Stimulated activated naive B cell treated with anti-CD40 and anti-IgM and Interleukin-4, amounts not matched to agents 10 μg/mL and 1 μg/mL and 100 μg/mL, for 72 hours (primary cell): Measurements from ENCODE around the gene PLA2G2A.

Experiments
- ATAC-seq, 2 donors: fragments of 150-1000 bp; cut with Tn5 transposase; replicated peaks; 2 replicates each; pipeline ENCODE4 v1.10.0; 2021; ENCODE audit warnings: moderate library complexity in 1 of 2
- DNase-seq: peaks from one replicate; pipeline ENCODE4 v3.0.0; 2021
- H3K27ac Mint-ChIP-seq: one replicate; pipeline ENCODE4 v1.8.0; 2022; ENCODE audit warnings: mild to moderate bottlenecking, mixed read lengths
- H3K27me3 Mint-ChIP-seq, 2 donors: one replicate each; pipeline ENCODE4 v1.8.0; 2022; ENCODE audit warnings: mixed read lengths in 2 of 2
- H3K36me3 Mint-ChIP-seq, 2 donors: one replicate each; pipeline ENCODE4 v1.8.0; 2022; ENCODE audit warnings: mixed read lengths in 2 of 2, mild to moderate bottlenecking in 1 of 2
- H3K4me1 Mint-ChIP-seq, 2 donors: one replicate each; pipeline ENCODE4 v1.8.0; 2022; ENCODE audit warnings: mixed read lengths in 2 of 2, mild to moderate bottlenecking in 1 of 2
- H3K4me3 Mint-ChIP-seq, 2 donors: one replicate each; pipeline ENCODE4 v1.8.0; 2022; ENCODE audit warnings: mild to moderate bottlenecking in 2 of 2, mixed read lengths in 2 of 2, moderate library complexity in 1 of 2
- H3K9me3 Mint-ChIP-seq, 2 donors: one replicate each; pipeline ENCODE4 v1.8.0; 2022; ENCODE audit warnings: mixed read lengths in 2 of 2, mild to moderate bottlenecking in 1 of 2

PLA2G2A gene

DNA sequence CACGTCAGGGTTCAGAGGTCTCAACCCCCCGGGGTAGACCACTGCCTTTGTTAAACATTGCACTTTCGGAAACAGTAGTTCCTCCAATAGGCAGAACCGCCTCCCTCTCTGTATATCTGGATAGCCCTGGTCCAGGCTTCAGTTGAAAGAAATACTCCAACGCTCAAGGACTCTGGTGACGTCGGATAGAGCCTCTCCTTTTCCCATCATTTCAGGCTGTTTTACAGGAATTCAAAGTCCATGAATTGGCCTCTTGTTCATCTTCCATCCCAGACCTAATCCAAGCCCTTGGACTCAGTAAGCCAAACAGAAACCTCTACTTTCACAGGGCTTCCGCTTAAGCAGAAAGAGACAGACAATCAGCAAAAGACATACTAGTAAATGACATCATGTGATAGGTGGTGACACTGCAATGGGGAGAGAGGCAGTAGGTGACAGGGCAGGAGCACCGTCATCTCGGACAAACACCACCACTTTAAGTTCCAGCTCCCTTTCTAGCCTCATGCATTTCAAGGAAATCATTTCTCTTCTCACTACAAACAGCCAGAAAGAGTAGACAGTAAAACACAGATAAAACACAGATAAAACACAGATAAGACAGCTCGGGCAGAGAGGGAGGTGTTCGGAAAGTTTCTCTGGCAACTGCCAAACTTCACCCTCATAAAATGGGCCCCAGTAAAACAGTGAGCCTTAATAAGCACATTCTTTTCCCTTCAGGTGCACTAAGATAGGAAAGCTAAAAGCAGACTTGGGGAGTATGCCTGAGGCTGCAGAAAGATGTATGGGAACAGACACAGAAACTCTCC lies 2.3 kb upstream of the PLA2G2A start:
- no peaks in the 10 kb centered on the region for H3K9me3 Mint-ChIP-seq
- peaks cover 26 to 29% of the 10 kb centered on the region in 2 donors for H3K27me3 Mint-ChIP-seq
- H3K4me3 Mint-ChIP-seq = no peak overlapping the region
- ATAC-seq = no peak
- DNase-seq = no peak
- H3K36me3 Mint-ChIP-seq = no peaks in the 10 kb centered on the region
- no peak overlapping the region for H3K27ac Mint-ChIP-seq
- H3K4me1 Mint-ChIP-seq = peaks cover 0 to 4% of the 10 kb centered on the region in 2 donors

DNA sequence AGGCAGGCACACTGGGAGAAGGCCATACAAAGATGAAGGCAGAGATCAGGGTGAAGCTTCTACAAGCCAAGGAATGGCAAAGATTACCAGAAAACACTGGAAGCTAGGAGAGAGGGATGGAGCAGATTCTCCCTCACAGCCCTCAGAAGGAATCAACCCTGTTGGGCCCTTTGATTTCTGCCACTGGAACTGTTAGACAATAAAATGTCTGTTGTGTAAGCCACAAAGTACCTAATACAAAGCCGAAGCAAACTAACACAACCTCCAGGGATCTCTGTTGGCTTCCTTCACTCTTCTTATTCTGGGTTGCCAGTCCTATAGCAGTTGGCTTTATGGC lies 1.7 kb upstream of the PLA2G2A start:
- ATAC-seq = no peak
- no peak for DNase-seq
- Mint-ChIP-seq H3K4me3 (no peak overlapping the region), H3K27ac (no peak overlapping the region), H3K27me3 (peaks cover 24 to 29% of the 10 kb centered on the region in 2 donors), H3K4me1 (peaks cover 0 to 4% of the 10 kb centered on the region in 2 donors), H3K9me3 (no peaks in the 10 kb centered on the region), H3K36me3 (no peaks in the 10 kb centered on the region)

DNA sequence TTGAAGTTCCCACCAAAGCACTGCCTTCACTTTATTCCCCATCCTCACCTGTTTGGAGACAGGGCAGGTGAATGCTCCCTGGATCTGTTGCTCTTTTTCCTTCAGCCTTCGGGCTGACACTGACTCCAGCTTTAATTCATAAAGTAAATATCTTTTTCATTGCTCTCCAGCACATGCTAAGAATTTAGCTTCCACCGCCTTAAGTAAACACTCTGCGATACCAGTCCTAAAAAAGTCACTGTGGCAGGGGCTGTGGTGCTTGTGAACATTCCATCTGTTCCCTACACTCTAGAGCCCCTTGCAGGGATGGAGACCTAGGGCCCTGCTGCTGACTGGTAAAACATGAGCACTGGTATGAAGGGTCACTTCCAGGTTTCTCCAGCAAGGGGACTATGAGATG lies 896 bp upstream of the PLA2G2A start:
- Mint-ChIP-seq H3K27me3 (peaks cover 24 to 29% of the 10 kb centered on the region in 2 donors), H3K36me3 (no peaks in the 10 kb centered on the region), H3K4me3 (no peak overlapping the region), H3K27ac (no peak overlapping the region), H3K9me3 (no peaks in the 10 kb centered on the region), H3K4me1 (peaks cover 0 to 4% of the 10 kb centered on the region in 2 donors)
- DNase-seq = no peak
- ATAC-seq = no peak

DNA sequence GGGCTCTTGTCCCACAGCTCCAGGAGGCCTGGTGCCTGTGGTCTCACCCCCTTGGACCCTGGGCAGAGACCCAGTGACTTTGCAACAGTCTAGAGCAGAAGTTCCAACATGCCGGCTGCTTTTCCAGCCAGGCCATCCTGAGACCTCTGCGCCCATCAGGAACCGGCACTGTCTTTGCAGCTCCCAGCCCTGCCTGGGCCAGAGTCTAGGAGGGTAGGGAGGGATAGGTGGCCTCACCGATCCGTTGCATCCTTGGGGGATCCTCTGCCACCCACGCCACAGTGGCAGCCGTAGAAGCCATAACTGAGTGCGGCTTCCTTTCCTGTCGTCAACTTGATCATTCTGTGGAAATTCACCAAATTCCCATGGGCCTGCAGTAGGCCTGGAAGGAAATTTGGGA lies 1.3 kb downstream of the PLA2G2A start:
- no peak overlapping the region for H3K4me3 Mint-ChIP-seq
- H3K36me3 Mint-ChIP-seq = no peaks in the 10 kb centered on the region
- peaks cover 24 to 35% of the 10 kb centered on the region in 2 donors for H3K27me3 Mint-ChIP-seq
- no peaks in the 10 kb centered on the region for H3K9me3 Mint-ChIP-seq
- peaks cover 0 to 4% of the 10 kb centered on the region in 2 donors for H3K4me1 Mint-ChIP-seq
- no peak for ATAC-seq
- DNase-seq = no peak
- H3K27ac Mint-ChIP-seq = no peak overlapping the region

DNA sequence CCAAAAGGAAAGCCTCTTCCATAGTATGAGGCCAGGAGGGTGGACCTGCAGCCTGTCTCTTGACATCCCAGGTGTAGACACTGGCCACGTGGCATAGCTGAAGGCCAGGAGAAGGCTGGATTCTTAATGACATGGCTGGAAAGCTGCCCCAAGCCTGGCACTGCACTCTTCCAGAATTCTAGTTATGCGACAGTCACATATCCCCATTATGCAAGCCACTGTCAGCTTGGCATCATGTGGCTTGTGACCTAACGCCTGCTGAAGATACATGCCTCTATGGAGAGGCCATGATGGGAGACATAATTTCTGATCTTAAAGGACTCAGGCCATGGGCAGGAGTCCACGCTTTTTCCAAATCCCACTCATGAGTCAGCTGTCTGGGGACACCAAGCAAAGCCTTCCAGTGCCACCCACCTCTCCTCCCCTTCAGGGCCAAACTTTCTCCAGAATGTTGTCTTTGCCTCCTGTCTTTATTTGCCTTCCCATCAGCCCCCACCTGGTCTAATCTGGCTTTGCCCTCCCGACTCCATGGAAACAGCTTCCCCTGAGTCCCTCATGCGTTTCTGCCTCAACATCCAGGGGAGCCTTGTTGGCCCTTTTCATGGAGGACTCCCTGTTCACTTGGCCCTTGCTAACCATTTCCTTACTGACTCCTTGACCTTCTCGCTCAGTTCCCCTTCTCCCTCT lies 3.0 kb downstream of the PLA2G2A start:
- Mint-ChIP-seq H3K27me3 (peaks cover 24 to 35% of the 10 kb centered on the region in 2 donors), H3K27ac (no peak overlapping the region), H3K9me3 (no peaks in the 10 kb centered on the region), H3K4me1 (peaks cover 0 to 4% of the 10 kb centered on the region in 2 donors), H3K36me3 (no peaks in the 10 kb centered on the region), H3K4me3 (no peak overlapping the region)
- DNase-seq (no peak), ATAC-seq (no peak)

DNA sequence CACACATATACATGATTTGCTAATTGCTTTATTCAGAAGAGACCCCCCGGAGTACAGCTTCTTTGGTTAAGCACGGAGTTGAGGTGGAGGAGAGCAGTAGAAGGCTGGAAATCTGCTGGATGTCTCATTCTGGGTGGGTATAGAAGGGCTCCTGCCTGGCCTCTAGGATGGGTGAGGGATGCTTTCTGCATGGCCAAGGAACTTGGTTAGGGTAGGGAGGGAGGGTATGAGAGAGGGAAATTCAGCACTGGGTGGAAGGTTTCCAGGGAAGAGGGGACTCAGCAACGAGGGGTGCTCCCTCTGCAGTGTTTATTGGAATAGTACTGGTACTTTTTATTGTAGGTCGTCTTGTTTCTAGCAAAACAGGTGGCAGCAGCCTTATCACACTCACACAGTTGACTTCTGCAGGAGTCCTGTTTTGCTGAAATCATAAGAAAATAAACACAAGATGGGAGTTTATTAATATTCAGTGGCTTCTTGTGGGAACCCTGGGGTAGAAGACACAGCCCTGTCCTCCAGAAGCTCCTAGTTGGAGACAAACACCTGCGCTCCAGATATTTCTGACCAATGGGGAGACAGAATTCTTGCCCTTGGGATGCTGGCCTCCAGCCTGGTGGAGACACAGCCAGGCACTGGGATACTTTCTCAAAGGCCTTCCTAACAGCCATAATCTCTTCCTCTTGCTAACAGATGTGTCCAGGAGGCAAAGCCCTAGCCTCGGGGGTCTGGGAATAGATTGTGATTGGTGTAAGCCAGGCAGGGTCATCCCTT lies 3.8 kb downstream of the PLA2G2A start:
- no peak for DNase-seq
- Mint-ChIP-seq H3K27me3 (peaks cover 28 to 37% of the 10 kb centered on the region in 2 donors), H3K4me3 (no peak overlapping the region), H3K27ac (no peak overlapping the region), H3K36me3 (no peaks in the 10 kb centered on the region), H3K9me3 (no peaks in the 10 kb centered on the region), H3K4me1 (peaks cover 0 to under 1% of the 10 kb centered on the region in 2 donors)
- no peak for ATAC-seq

DNA sequence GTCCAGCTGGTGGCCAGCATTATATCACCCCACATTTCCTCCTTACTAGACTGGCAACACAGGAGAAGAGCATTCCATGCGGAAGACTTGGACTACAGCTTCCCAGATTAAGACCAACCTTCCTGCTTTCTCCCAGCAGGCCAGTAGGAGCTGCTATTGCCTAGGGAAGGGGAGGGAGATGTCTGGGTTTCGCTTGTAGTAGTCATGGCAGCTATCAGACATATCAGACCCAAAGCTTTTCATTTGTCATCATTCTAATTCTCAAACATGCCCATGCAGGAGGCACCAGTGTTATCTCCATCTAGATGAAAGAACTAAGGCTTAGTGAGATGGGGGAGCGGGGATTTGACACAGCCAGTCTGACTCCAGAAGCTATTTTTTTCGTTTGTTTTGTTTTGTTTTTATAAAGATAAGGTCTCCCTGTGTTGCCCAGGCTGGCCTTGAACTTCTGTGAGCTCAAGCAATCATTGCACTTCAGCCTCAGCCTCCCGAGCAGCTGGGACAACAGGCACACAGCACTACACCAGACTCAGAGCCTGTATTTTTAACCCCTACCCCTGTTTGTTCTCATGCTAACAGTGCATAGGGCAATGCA lies 4.5 kb downstream of the PLA2G2A start:
- peak; percentile 63 to 70 for ATAC-seq
- no peaks in the 10 kb centered on the region for H3K36me3 Mint-ChIP-seq

DNA sequence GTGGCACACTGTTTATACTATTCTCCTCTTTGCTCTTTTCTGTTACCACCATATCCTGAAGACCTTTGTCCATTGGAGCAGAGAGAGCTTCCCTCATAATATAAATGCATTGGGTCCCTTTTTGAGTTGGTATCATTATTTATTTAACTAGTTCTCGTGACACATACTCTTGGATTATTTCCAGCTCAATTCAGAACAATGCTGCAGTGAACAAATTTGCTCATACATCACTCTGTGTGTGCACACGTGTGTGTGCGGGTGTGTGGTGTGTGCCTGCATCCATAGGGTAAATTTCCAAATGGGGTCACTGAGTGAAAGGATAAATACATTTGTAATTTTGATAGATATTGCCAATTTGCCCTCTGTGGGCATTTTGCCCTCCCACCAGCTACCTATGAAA lies 5.8 kb downstream of the PLA2G2A start:
- no peak overlapping the region for H3K4me3 Mint-ChIP-seq
- peaks cover 31 to 36% of the 10 kb centered on the region in 2 donors for H3K27me3 Mint-ChIP-seq
- no peak overlapping the region for H3K27ac Mint-ChIP-seq
- H3K36me3 Mint-ChIP-seq = no peaks in the 10 kb centered on the region
- DNase-seq = no peak
- no peaks in the 10 kb centered on the region for H3K9me3 Mint-ChIP-seq
- no peaks in the 10 kb centered on the region for H3K4me1 Mint-ChIP-seq
- ATAC-seq = no peak

More for the DNA sequence above, 4.5 kb downstream of the PLA2G2A start:
- Mint-ChIP-seq H3K9me3 (no peaks in the 10 kb centered on the region), H3K27ac (no peak overlapping the region), H3K27me3 (peaks cover 35 to 37% of the 10 kb centered on the region in 2 donors), H3K4me3 (no peak overlapping the region), H3K4me1 (no peaks in the 10 kb centered on the region)
- DNase-seq = no peak

DNA sequence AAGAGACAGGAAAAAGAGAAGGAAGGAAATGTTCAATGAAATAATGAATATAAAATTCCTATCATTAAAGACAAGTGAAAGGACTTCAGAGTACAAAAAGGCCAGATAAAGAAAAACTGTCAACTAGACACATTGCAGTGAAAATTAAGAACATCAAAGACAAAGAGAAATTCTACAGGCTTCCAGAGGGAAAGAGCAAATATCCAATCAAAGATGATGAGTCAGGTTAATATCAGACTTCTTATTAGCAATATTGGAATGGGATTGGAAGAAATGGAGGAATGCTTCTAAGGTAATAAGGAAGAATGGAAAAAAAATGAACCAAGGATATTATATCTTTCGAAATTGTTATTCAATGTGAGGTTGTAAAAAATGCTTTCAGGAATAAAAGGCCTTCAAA lies 7.8 kb downstream of the PLA2G2A start:
- Mint-ChIP-seq H3K27ac (no peak overlapping the region), H3K9me3 (no peaks in the 10 kb centered on the region), H3K36me3 (no peaks in the 10 kb centered on the region), H3K4me3 (no peak overlapping the region), H3K27me3 (peaks cover 33 to 36% of the 10 kb centered on the region in 2 donors), H3K4me1 (no peaks in the 10 kb centered on the region)
- no peak for ATAC-seq
- no peak for DNase-seq

DNA sequence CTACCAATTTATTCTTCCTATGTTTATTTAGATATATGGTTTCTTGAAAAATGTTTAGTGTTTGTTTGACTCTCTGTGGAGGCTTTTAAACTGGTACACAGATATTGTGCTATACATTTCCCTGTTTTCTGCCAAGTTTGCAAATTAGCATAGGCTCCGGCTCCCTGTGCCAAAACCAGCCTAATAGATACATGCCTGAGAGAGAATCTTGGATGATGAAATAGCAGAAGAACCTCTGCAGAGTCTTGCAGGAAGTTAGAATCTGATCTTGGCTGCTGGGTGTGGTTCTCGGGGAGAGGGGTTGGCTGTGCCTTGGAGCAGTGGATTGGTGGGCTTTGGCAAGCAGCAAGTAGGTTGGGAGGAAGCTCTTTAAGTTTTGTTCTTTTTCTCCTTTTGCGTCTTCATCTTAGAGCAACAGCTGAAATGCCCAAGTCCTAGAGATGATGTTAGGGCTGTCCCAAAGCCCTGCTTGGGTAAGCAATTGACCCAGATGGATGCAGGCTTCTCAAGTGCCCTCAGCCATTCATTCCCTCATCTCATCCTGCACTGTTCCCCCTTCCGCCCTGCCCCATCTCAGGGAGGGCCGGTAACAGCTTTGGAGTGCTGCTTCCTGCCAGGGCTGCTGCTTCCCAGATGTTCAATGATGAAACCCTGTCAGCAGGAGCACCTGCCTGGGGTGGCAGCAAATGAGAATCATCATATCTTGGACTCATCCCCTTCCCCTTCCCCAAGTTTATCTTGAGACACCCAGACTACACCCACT lies 9.3 kb downstream of the PLA2G2A start:
- Mint-ChIP-seq H3K4me1 (peaks cover 4 to 7% of the 10 kb centered on the region in 2 donors), H3K27me3 (peaks cover 39 to 40% of the 10 kb centered on the region in 2 donors), H3K36me3 (no peaks in the 10 kb centered on the region), H3K9me3 (peaks cover 0 to 3% of the 10 kb centered on the region in 2 donors), H3K4me3 (no peak overlapping the region), H3K27ac (no peak overlapping the region)
- DNase-seq (no peak), ATAC-seq (no peak)

DNA sequence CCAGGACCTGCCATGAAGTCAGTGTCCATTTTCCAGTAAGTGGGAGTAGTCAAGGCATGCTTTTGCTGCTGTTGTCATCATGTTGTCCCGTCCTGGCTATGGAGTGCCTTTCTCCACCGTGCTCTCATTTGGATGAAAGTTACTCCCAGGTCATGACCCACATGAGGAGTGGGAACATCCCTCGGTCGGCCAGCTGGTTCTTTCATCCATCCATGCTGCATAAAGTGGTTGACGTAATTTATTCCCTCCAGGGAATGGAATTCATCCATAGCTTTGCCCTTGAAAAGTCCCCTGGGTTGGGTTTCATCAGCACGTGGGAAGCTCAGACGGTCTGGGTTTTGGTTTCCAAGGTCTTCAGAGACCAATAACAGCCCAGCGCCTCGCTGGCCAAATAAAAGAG lies 11.6 kb downstream of the PLA2G2A start:
- no peak for ATAC-seq
- no peak for DNase-seq
- Mint-ChIP-seq H3K9me3 (peaks cover 5 to 11% of the 10 kb centered on the region in 2 donors), H3K36me3 (peaks cover 0 to 3% of the 10 kb centered on the region in 2 donors), H3K4me1 (peaks cover 4 to 7% of the 10 kb centered on the region in 2 donors), H3K27me3 (peaks cover 56 to 61% of the 10 kb centered on the region in 2 donors), H3K27ac (no peak overlapping the region), H3K4me3 (no peak overlapping the region)

DNA sequence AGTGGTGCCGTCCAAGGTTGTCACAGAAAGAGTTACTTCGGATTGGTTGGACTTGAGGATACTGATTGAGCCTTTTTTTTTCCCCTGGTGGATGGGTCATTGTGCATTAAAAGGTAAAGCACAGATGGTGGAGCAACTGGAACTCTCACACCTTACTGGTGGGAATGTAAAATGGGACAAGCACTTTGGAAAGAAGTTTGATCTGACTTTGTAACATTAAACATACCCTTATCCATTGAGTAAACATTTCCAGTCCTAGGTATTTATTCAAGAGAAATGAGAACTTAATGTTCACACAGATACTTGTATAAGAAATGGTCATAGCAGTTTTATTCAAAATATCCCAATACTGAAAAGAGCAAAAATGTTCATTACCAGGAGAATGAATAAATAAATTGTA lies 14.9 kb downstream of the PLA2G2A start:
- DNase-seq = no peak
- H3K9me3 Mint-ChIP-seq = peaks cover 5 to 12% of the 10 kb centered on the region in 2 donors
- H3K36me3 Mint-ChIP-seq = peaks cover 3 to 4% of the 10 kb centered on the region in 2 donors
- H3K27me3 Mint-ChIP-seq = peaks cover 51 to 58% of the 10 kb centered on the region in 2 donors
- no peak overlapping the region for H3K4me3 Mint-ChIP-seq
- peaks cover 12 to 15% of the 10 kb centered on the region in 2 donors for H3K4me1 Mint-ChIP-seq
- H3K27ac Mint-ChIP-seq = no peak overlapping the region
- ATAC-seq = no peak

DNA sequence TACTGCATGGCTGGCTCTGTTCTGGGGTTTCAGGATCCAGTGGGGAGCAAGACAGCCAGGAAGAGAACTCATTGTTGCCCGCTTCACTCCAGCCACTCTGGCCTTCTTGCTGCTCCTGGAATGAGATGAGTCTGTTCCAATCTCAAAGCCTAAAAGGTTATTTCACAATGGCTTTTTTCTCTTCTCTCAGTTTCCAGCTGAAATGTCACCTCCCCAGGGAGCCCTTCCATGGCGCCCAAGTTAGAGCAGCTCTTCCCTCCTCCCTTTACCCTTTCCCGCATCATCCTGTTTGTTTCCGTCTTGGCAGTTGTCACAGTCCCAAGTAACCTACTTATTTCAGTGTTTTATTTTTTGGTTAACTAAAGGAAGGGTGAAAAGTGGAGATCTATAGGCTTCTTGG lies 15.8 kb downstream of the PLA2G2A start:
- DNase-seq (no peak), ATAC-seq (no peak)
- Mint-ChIP-seq H3K4me3 (no peak overlapping the region), H3K4me1 (peaks cover 12 to 15% of the 10 kb centered on the region in 2 donors), H3K27me3 (peaks cover 49 to 56% of the 10 kb centered on the region in 2 donors), H3K36me3 (peaks cover 3 to 4% of the 10 kb centered on the region in 2 donors), H3K9me3 (peaks cover 5 to 12% of the 10 kb centered on the region in 2 donors), H3K27ac (no peak overlapping the region)
